GM18861 (cell line): ENCODE measurements around the gene PIP4K2A.

Source experiments
- ATAC-seq: cut with Tn5 transposase; IDR thresholded peaks from one replicate; pipeline ENCODE4 v1.9.1; 2021; ENCODE audit not compliant: unreplicated experiment

PIP4K2A gene

DNA sequence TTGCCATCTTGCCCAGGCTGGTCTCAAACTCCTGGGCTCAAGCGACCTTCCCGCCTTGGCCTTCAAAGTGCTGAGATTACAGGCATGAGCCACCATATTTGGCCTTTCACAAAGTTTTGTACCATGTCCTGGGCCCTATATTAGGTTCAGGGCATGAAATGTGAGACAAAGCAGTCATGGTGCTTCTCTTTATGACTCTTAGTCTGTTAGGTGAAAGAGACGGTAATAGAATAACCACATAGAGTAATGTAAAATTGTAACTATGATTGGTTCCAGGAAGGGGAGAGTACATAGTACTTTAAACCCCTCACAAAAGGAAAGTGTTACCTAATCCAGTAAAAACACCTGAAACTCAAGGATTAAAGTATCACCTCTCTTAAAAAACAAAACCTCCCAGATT is 224.4 kb downstream of the PIP4K2A start:
- ATAC-seq = no peak

- no peak for ATAC-seq
These were observed 224.9 kb downstream of the PIP4K2A start for GRCh38 chr10:22489467-22489866.

- ATAC-seq = no peak
These were observed 227.9 kb downstream of the PIP4K2A start for GRCh38 chr10:22486431-22486830.
